Thyroid gland (tissue), 4 donors: Measurements from ENCODE around the gene PPM1N.
A peak's percentile ranks its signal among the peaks of the same experiment; 100 is the strongest.

Source experiments
- POLR2A ChIP-seq, 2 donors: fragments of 450-650 bp; IDR thresholded peaks; one replicate each; pipeline ENCODE4 v1.6.1; 2017; ENCODE audit warnings: antibody characterized with exemption in 2 of 2, mild to moderate bottlenecking in 2 of 2, moderate library complexity in 1 of 2
- TF ChIP-seq, protein P1 (sequence below), 6 experiments: fragments of 200-600 bp in 3 of 6; fragments of 450-650 bp in 3 of 6; sonication (generic) in 3 of 6; IDR thresholded peaks; one replicate each; pipeline ENCODE4 v1.5.1; 2016 to 2019; ENCODE audit warnings: antibody characterized with exemption in 6 of 6, mild to moderate bottlenecking in 2 of 6, inconsistent platforms in 1 of 6, moderate library complexity in 1 of 6

DNA sequence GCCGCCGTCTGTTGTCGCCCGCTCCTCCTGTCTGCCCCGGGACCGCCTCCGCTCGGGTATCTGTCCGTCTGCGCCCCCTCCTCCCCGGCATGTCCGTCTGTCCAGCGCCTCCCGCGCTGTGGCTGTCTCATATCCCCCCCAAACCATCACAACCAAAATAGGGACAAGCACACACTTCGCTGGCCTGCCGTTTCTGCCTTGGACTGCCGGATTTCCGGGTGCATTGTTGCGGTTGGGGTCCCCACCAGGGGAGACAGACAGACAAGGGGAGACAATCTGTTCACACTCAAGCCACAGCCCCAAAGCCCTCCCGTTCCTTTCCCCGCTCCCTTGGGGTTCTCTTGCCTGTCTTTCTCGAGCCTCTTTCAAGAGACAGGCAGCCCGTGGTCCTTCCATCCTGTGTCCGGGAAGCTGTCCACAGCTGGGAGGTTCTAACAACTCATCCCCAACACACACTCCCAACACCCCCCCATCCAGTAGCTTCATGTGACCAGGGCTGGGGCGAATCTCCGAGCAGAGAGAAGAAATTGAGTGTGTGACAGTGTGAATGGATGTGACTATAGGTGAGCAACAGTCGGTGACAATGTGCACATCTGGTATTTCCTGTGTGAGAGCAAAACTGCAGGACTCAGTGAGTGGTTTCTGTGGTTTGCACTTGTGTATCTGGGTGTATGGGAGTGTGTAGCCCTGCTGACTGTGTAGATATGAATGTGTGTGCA is 47.0 kb upstream of the PPM1N start:
- TF ChIP-seq, protein P1, sequence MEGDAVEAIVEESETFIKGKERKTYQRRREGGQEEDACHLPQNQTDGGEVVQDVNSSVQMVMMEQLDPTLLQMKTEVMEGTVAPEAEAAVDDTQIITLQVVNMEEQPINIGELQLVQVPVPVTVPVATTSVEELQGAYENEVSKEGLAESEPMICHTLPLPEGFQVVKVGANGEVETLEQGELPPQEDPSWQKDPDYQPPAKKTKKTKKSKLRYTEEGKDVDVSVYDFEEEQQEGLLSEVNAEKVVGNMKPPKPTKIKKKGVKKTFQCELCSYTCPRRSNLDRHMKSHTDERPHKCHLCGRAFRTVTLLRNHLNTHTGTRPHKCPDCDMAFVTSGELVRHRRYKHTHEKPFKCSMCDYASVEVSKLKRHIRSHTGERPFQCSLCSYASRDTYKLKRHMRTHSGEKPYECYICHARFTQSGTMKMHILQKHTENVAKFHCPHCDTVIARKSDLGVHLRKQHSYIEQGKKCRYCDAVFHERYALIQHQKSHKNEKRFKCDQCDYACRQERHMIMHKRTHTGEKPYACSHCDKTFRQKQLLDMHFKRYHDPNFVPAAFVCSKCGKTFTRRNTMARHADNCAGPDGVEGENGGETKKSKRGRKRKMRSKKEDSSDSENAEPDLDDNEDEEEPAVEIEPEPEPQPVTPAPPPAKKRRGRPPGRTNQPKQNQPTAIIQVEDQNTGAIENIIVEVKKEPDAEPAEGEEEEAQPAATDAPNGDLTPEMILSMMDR (IDR thresholded peaks at IDR 0.05) = no peak
- TF ChIP-seq POLR2A (IDR thresholded peaks at IDR 0.05) = peak in 1 of 2 donors; percentile 27
